GM12865 (cell line): ENCODE data around the gene AOX1.
"Not testable (repeated sequence)": the region's sequence is repeated elsewhere in the genome, so short reads cannot be mapped to it uniquely, and the experiment has no call there.

ENCODE experiments used
- DNase-seq: peaks from one replicate; pipeline ENCODE4 v3.0.0; 2010; ENCODE audit warnings: low read depth
- H3K4me3 ChIP-seq: 2 replicates; pipeline ENCODE4 v1.5.1; 2011; ENCODE audit warnings: mild to moderate bottlenecking, low read depth, low read length, control low read depth
- TF ChIP-seq, protein P1 (sequence below): IDR thresholded peaks from 2 replicates; pipeline ENCODE4 v1.5.1; 2011; ENCODE audit warnings: low read length, control low read depth, low read depth, inconsistent platforms; ENCODE audit not compliant: insufficient read depth; ENCODE audit errors: missing control alignments

AOX1 gene

DNA sequence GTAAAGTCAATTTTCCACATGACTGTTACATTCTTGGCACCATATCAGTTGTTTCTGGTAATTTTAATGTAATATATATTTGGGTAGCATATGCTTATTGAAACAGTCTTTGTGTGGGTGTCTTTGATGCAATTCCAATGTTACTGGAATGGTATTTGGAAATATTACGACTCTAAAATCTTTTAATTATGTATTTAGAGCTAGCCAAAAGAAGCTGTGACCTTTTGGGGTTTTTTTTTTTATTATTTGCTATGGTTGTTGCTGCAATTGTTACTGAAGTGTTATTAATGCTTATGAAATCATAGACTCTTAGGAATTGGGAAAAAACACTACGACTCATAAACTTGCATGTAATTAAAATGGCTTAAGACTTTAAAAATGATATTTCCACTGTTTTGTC, 95.9 kb downstream of the AOX1 start:
- DNase-seq, result no peak
- H3K4me3 ChIP-seq, result no peak overlapping the region
- TF ChIP-seq, protein P1, sequence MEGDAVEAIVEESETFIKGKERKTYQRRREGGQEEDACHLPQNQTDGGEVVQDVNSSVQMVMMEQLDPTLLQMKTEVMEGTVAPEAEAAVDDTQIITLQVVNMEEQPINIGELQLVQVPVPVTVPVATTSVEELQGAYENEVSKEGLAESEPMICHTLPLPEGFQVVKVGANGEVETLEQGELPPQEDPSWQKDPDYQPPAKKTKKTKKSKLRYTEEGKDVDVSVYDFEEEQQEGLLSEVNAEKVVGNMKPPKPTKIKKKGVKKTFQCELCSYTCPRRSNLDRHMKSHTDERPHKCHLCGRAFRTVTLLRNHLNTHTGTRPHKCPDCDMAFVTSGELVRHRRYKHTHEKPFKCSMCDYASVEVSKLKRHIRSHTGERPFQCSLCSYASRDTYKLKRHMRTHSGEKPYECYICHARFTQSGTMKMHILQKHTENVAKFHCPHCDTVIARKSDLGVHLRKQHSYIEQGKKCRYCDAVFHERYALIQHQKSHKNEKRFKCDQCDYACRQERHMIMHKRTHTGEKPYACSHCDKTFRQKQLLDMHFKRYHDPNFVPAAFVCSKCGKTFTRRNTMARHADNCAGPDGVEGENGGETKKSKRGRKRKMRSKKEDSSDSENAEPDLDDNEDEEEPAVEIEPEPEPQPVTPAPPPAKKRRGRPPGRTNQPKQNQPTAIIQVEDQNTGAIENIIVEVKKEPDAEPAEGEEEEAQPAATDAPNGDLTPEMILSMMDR, result no peak

DNA sequence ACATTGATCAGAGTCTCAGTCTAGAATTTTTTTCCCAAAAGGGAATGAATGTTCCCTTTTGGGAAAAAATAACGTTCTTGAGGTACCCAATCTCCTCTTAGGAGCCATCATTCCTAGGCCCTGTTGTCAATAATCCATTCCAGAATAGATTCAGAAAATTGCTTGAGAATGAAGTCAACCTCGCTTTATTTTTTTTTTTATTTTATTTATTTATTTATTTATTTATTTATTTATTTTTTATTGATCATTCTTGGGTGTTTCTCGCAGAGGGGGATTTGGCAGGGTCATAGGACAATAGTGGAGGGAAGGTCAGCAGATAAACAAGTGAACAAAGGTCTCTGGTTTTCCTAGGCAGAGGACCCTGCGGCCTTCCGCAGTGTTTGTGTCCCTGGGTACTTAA, 96.6 kb downstream of the AOX1 start:
- DNase-seq, H3K4me3 ChIP-seq: not testable (repeated sequence)

DNA sequence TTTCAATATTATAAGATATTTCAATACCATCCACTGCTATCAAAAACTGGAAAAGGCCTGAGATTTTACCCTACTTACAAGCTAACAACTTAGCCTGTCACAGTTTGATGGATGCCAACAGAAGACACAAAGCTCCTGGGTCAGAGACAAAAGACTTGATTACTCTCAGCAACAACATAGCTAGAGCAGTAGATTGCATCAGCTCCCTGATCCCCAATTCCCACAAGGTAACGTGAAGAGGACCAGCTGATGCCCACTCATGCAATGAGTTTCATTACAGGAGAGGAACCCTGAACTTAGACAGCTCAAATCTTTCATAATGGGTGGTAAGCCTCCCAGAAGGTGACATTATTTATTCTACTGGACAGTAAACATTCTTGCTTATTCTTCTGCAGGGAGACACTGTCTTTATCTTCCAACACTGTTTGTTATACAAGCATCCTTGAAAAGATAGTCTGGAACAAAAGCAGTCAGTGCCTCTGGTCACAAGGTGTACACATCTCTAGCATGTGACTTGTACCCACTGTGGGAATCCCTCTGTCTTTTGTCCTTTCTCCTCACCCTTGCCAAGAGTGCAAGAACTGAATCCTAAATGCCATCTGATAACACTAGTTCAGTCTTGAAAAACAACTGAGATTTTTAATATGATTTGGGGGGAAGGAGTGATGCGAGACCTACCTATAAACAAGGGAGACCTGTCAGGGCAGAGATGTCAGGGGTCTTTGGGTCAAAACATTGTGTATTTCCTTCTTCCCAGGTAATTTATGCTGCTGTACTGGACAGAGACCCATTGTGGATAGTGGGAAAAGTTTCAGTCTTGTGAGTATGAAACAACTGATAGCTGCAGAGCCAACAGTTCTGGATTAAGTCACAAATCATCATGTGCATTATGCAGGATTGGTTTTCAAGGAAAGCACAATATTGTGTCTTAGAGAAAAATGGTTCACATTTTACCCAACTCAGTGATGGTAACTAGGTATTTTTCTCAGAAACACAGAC, 102.4 kb downstream of the AOX1 start:
- H3K4me3 ChIP-seq, result no peak overlapping the region
- DNase-seq, result no peak
- TF ChIP-seq, protein P1, result no peak

DNA sequence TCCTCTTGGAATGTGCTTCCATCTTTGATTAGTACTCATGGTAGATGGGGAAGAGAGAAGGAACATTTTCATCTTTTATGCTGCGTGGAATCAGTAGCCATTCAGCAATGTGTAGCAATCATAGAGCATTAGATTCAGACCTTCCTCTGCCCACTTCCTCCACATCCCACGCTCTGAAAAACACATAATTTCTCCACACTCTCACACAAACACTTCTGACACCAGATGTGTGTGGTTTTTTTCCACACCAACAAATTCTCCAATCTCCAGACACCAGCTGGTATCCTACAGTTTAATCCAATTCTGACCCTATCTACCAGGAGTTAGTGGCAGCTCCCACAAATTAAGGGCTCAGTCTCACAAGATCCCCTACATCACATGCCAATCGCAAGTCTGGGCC, 103.3 kb downstream of the AOX1 start:
- no peak for DNase-seq
- no peak overlapping the region for H3K4me3 ChIP-seq
- TF ChIP-seq, protein P1, result no peak

DNA sequence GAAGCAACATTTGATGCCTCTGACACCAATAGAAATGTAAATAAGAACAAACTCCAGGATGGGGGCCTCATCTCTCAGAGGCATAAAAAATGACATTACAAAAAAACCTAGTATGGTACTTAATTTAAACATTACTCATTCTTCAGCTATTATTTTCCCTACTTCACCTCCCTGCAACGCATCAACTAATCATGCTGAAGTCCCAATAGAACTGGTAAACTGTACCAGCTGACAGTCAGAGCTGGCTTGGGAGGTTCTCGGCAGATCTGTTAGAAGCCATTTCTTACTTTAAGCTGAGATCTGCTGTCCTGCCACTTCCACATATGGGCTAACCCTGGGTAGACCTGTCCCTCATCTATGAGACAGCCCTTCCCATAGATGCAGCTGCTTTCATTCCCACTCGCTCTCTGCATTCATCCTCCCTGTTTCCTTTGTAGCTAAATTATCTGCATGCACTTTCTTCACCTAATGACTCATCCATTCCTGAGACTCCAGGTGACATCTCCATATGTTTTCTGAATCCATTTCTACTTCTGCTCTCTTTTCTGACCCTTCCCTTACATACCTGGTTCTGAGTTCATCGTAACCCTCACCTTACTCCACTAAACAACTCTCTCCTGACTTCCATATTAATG, 108.1 kb downstream of the AOX1 start:
- H3K4me3 ChIP-seq, result no peak overlapping the region
- TF ChIP-seq, protein P1, result no peak
- DNase-seq, result no peak

DNA sequence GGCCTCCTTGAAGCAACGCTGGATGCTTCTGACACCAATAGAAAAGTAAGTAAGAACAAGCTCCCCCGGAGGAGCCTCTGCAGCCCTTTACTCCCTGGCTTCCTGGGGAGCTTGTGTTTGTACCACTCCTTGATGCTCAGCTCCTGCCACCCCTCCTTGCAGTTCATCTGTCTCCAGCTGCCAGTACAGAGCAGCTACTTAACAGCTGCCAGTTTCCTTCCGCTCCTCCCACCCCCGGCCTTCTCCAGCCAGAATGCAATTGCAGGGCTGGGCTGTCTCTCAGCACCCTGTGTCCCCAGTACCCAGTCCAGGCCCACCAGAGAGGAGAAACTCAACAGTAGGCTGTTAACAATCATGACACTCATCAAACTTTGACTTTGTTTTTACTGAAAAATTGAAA, 109.4 kb downstream of the AOX1 start:
- H3K4me3 ChIP-seq, result no peak overlapping the region
- no peak for DNase-seq
- TF ChIP-seq, protein P1, result no peak

DNA sequence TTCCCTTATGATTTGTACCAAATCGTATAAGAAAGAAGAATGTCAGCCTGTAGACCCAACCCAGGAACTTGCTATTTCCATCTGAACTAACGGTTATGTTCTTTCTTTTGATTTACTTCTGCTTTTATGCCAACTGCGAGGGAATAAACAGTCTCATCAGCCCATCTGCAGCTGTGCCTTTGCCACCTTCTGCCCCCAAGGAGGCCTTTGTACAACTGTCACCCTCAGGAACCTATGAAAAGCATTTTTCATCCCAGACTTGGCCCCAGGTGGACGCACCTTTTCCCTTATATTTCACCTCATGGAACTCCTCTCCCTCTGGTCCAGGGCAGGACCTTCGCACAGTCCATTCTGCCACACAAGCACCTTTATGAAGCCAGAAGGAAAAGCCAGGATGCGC, 109.8 kb downstream of the AOX1 start:
- no peak overlapping the region for H3K4me3 ChIP-seq
- DNase-seq, result no peak
- TF ChIP-seq, protein P1, result no peak
